Measurements from ENCODE around the gene SLC39A12.

Gene SLC39A12

DNA sequence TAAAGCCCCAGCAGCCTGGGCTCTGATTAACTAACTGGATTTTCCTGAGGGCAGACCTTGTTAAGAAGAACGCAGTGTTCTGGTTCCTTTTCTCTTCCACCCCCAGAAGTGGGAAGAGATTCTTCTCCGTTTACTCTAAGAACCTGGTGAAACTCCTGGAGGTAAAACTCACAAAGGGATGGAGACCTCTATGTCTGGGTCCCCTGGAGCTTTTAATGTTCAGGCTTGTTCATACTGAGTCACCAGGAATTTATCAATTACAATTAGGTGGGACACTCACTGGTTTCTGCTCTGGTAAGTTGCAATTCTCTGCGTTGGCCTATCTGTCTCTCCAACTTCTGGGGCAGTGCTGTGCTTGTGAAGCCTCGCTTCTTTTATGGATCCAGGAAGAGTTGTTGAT, 115.2 kb downstream of the SLC39A12 start:
- no peak for FAIRE-seq

DNA sequence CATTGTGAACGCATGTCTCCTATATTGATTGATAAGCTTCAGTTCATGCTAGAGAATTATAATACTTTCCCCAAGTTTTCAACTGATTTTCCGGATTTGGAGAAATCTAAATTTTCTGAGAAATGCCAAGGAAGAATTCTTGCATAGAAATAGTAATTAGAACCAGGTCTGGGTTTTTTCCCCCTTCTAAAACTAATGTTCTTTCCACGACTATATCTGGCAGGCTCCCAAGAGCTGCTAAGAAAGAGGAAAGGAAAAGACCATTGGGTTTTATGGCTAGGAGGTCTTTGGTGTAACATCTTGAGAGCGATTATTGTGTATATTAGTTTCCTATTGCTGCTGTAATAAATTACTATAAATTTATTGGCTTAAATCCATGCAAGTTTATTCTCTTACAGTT, 116.7 kb downstream of the SLC39A12 start:
- no peak for FAIRE-seq

DNA sequence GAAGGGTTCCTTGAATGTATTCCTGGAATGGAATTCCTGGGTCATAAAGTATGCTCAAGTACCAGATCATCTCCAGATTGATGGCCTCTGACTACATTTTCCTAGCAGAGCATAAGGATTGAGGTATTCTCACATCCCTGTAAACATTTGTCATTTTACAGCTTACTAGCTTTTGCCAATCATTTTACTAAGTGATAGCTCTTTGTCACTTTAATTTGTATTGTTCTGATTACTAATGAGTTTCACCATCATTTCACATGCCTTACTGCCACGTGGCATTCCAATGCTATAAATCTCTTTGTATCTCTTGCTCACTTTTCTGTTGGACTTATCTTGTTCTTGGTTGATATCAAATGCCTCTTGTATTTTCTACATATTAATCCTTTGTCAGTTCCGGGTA, 119.9 kb downstream of the SLC39A12 start:
- no peak for FAIRE-seq

DNA sequence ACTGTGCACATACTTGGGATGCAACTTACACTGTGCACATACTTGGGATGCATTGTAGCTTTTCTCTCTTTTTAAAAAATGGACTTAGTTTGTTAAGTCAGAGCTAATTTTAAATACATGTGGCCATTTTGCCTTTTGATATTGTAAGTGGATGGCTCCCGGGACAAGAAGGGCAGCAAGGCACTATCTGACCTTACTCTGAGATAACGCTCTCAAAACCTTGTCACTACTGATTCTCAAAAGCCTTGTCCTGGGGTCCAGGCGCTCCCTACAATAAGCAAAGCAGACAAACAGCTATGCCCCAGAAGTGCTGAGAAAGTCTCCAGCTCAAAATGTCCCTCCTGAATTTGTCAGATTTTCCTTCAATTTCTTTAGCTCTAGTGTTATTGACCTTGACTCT, 121.6 kb downstream of the SLC39A12 start:
- no peak for FAIRE-seq

DNA sequence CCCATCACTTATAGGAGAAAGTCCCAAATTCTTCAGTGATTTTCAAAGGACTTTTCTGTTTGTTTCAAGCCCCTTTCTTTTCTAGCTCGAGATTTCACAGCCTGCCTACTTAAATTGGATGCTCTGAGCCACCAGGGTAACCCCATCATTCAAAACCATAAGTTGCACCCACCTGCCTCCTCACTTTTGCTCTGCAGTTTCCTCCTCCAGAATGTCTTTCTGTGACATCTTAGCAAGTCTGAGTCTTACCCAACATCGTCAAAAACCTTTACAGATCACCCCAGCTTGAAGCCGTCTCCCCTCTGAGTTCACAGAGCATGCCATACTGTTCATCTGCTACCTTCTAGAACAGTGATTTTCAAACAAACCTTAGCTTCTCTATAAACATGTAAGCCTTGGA, 124.2 kb downstream of the SLC39A12 start:
- FAIRE-seq: no peak

DNA sequence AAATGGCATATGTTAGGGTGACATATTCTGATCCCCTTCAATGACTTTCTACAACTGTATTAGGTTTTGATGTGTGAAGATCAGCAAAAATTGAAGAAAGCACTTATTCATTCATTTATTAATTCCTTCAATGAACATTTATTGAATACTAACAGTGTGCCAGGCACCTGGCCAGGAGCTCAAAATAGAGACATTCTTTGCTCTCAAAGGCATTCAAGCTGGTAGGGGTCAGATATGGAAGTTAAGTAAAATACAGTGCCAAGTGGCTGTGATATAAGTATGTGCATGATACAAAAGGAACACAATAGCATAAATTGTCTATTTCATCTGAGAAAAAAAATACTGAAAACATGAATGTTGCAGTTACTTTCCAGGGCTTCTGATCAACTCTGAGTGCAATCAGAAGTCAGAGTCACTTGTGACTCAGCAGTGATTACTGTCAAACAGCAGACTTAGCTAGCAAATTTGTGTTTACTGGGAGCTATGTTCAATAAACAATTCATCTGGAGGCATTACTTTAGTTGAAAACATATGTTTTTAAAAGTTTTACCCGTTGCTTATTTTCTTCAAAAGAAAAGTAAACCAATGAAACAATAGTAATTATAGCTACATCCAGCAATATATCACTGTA, 128.1 kb downstream of the SLC39A12 start:
- FAIRE-seq: no peak

DNA sequence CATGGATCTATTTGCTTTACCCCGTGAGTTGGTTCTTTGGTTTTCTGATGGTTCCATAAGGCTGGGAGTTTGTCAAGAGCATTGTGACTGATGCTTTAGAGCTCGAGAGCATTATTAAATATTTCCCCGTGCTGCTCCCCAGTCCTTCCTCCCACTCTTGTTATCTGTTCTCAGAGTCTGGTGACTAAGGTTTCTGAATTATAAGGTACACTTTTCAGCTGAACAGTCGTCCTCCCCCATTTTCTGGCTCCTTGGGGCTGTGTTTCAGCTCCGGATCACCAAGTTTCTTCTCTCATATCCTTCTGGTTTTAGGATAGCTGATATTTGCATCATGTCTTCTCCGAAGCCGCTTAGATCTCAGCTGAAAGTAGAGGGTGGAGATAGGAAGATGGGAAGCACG, 130.7 kb downstream of the SLC39A12 start:
- no peak for FAIRE-seq

DNA sequence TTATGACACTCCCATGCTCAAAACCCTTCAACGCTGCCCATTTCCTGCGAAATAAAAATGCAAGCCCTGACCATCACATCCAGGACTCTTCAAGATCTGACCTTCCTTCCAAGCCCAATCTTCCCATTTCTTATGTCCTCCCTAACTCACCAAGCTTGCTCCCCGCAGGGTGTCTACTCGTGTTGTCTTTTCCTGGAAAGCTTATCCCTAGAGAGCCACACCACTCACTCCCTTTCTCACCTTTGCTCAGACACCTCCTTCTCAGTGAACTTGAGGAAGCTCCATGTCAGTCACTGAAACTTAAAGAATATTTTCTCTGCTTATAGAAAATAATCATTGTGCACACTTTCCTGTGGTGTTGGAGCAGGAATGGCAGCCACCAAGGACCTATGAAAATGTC, 134.1 kb downstream of the SLC39A12 start:
- no peak for FAIRE-seq

DNA sequence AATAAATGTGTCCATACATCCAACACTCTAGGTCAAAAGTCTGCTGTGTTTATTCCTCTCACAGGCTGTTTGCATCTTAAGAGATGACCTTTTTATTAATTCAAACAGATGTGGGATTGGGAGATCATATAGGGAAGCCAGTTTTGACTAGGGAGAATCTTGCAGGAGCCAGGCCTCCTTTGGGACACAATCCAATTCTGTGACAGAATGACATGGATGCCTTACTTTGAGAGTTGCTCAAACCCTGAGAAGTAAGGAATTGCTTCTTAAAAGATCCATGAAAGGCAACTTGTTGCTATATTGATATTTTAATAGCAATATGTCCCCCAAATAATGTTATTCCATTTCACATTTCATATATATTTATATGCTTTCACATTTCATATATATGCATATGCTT, 135.0 kb downstream of the SLC39A12 start:
- no peak for FAIRE-seq

DNA sequence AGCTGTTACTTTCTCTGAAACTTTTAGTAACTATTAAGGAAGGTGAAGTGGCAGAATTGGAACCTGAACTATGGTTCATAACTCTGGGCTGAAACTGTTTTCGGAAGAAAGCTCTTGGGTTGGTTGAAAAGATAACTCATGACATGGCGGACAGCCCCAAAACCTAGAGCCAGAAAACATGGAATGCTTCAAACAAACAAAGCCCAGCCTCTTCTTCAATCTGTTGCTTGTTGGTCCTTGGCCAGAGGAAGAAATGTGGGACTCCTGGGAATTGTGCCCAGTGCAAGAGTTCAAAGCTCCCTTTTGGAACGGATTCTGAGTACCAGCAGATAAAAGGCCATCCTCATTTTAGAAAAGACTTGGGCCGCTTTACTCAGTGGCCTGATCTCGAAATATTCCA, 135.6 kb downstream of the SLC39A12 start:
- no peak for FAIRE-seq

All from colon (tissue), 2 donors.